ENCODE measurements around the gene PLEKHA5. TPM values are rescaled to one million over a fixed set of nuclear protein-coding genes. Genes with fewer than 3 reads are reported as not detected.

The PLEKHA5 gene
- total and polyA plus RNA-seq, 2 experiments from 2014 or later, result 82.8 to 112 TPM

DNA sequence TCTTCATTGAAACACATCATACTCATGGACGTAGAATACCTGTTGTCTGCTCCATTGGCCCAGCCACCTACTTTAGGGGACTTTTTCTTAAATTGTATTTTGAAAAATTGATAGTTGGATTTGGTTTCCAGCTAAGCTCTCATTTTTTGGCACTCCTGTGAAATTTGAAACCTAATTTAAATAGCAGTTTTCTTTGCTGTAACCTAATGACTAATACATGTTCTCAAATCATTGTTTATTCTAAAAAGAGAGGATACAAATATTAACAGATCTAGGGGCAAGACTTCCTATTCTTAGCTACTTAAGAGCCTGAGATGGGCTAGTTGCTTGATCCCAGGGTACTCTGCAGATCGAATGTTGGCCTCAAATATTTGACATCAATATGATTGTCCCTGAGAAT, 78.9 kb downstream of the PLEKHA5 start:
- Mint-ChIP-seq H3K27me3 (ENCODE audit: insufficient read depth, low read depth, poor library complexity) (no peaks in the 10 kb centered on the region), H3K9me3 (no peaks in the 10 kb centered on the region; the same call in 2 of the 3 replicates), H3K27ac (no peak overlapping the region), H3K4me1 (peaks cover 18% of the 10 kb centered on the region), H3K36me3 (ENCODE audit: low read depth) (peaks cover 38% of the 10 kb centered on the region), H3K4me3 (no peak overlapping the region)
- H3K4me3 ChIP-seq, result no peak overlapping the region
- no peak for ATAC-seq
- peaks cover 23% of the 10 kb centered on the region for H3K4me1 ChIP-seq (ENCODE audit: insufficient read depth)
- H3K27ac ChIP-seq (ENCODE audit: low read depth), result no peak overlapping the region
- H3K79me2 ChIP-seq (replicated peaks; ENCODE audit: insufficient read depth), result peaks cover 98% of the 10 kb centered on the region
- H3K9me2 ChIP-seq (ENCODE audit: insufficient read depth), result no peaks in the 10 kb centered on the region
- no peak for DNase-seq (ENCODE audit: low spot score)
- peaks cover 20% of the 10 kb centered on the region for H4K20me1 ChIP-seq (replicated peaks; ENCODE audit: insufficient read depth)
- H2AFZ ChIP-seq, result no peak overlapping the region
- no peak overlapping the region for H3K4me2 ChIP-seq
- no peaks in the 10 kb centered on the region for H3K27me3 ChIP-seq (ENCODE audit: insufficient read depth)
- no peaks in the 10 kb centered on the region; the same call in 1 of the 2 replicates for H3K36me3 ChIP-seq (ENCODE audit: insufficient read depth)
- no peak for TF ChIP-seq EZH2 (IDR thresholded peaks at IDR 0.05; ENCODE audit: low read depth, unreplicated experiment)
- no peaks in the 10 kb centered on the region for H3F3A ChIP-seq (replicated peaks; ENCODE audit: low read depth)

DNA sequence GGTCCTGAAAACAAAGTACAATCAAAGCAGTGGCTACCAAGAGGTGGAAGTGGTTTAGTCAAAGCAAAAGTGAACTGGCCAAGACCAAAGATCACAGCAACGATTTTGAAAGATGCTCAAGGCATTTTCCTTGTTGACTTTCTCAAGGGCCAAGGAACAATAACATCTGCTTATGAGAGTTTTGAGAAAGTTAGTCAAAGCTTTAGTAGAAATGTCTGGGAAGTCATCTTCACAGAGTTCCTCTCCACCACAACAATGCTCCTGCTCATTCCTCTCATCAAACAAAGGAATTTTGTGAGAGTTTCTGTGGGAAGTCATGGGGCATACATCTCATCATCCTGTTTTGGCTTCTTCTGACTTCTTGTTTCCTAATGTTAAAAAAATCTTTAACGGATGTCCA, 80.1 kb downstream of the PLEKHA5 start:
- H3K4me3 Mint-ChIP-seq, result no peak overlapping the region
- Histone ChIP-seq H3K36me3 (ENCODE audit: insufficient read depth) (no peaks in the 10 kb centered on the region; the same call in 1 of the 2 replicates), H3K4me2 (no peak overlapping the region), H3K79me2 (replicated peaks; ENCODE audit: insufficient read depth) (peaks cover 98% of the 10 kb centered on the region), H3K27ac (ENCODE audit: low read depth) (no peak overlapping the region), H4K20me1 (replicated peaks; ENCODE audit: insufficient read depth) (peaks cover 20% of the 10 kb centered on the region), H3F3A (replicated peaks; ENCODE audit: low read depth) (no peaks in the 10 kb centered on the region), H3K4me1 (ENCODE audit: insufficient read depth) (peaks cover 27% of the 10 kb centered on the region), H3K27me3 (ENCODE audit: insufficient read depth) (no peaks in the 10 kb centered on the region), H3K9me2 (ENCODE audit: insufficient read depth) (no peaks in the 10 kb centered on the region), H3K4me3 (no peak overlapping the region), H2AFZ (no peak overlapping the region)
- peaks cover 9% of the 10 kb centered on the region; the same call in 2 of the 3 replicates for H3K4me1 Mint-ChIP-seq
- ATAC-seq (no peak), DNase-seq (ENCODE audit: low spot score) (no peak)
- H3K36me3 Mint-ChIP-seq (ENCODE audit: low read depth), result peaks cover 38% of the 10 kb centered on the region
- no peak overlapping the region for H3K27ac Mint-ChIP-seq
- H3K9me3 Mint-ChIP-seq, result no peaks in the 10 kb centered on the region; the same call in 2 of the 3 replicates
- H3K27me3 Mint-ChIP-seq (ENCODE audit: insufficient read depth, low read depth, poor library complexity), result no peaks in the 10 kb centered on the region
- TF ChIP-seq, protein P1, sequence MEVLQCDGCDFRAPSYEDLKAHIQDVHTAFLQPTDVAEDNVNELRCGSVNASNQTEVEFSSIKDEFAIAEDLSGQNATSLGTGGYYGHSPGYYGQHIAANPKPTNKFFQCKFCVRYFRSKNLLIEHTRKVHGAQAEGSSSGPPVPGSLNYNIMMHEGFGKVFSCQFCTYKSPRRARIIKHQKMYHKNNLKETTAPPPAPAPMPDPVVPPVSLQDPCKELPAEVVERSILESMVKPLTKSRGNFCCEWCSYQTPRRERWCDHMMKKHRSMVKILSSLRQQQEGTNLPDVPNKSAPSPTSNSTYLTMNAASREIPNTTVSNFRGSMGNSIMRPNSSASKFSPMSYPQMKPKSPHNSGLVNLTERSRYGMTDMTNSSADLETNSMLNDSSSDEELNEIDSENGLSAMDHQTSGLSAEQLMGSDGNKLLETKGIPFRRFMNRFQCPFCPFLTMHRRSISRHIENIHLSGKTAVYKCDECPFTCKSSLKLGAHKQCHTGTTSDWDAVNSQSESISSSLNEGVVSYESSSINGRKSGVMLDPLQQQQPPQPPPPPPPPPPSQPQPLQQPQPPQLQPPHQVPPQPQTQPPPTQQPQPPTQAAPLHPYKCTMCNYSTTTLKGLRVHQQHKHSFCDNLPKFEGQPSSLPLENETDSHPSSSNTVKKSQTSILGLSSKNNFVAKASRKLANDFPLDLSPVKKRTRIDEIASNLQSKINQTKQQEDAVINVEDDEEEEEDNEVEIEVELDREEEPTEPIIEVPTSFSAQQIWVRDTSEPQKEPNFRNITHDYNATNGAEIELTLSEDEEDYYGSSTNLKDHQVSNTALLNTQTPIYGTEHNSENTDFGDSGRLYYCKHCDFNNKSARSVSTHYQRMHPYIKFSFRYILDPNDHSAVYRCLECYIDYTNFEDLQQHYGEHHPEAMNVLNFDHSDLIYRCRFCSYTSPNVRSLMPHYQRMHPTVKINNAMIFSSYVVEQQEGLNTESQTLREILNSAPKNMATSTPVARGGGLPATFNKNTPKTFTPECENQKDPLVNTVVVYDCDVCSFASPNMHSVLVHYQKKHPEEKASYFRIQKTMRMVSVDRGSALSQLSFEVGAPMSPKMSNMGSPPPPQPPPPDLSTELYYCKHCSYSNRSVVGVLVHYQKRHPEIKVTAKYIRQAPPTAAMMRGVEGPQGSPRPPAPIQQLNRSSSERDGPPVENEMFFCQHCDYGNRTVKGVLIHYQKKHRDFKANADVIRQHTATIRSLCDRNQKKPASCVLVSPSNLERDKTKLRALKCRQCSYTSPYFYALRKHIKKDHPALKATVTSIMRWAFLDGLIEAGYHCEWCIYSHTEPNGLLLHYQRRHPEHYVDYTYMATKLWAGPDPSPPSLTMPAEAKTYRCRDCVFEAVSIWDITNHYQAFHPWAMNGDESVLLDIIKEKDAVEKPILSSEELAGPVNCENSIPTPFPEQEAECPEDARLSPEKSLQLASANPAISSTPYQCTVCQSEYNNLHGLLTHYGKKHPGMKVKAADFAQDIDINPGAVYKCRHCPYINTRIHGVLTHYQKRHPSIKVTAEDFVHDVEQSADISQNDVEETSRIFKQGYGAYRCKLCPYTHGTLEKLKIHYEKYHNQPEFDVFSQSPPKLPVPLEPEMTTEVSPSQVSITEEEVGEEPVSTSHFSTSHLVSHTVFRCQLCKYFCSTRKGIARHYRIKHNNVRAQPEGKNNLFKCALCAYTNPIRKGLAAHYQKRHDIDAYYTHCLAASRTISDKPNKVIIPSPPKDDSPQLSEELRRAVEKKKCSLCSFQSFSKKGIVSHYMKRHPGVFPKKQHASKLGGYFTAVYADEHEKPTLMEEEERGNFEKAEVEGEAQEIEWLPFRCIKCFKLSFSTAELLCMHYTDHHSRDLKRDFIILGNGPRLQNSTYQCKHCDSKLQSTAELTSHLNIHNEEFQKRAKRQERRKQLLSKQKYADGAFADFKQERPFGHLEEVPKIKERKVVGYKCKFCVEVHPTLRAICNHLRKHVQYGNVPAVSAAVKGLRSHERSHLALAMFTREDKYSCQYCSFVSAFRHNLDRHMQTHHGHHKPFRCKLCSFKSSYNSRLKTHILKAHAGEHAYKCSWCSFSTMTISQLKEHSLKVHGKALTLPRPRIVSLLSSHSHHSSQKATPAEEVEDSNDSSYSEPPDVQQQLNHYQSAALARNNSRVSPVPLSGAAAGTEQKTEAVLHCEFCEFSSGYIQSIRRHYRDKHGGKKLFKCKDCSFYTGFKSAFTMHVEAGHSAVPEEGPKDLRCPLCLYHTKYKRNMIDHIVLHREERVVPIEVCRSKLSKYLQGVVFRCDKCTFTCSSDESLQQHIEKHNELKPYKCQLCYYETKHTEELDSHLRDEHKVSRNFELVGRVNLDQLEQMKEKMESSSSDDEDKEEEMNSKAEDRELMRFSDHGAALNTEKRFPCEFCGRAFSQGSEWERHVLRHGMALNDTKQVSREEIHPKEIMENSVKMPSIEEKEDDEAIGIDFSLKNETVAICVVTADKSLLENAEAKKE (CRISPR knock-in tag; IDR thresholded peaks at IDR 0.05), result no peak
- TF ChIP-seq ZNF331 (CRISPR knock-in tag; IDR thresholded peaks at IDR 0.05; ENCODE audit: low read depth) (no peak), STAT1 (IDR thresholded peaks at IDR 0.05; ENCODE audit: unreplicated experiment) (no peak), CREB1 (CRISPR knock-in tag; IDR thresholded peaks at IDR 0.05; ENCODE audit: low read depth) (no peak), POLR2AphosphoS5 (IDR thresholded peaks at IDR 0.05; ENCODE audit: low read depth) (no peak), NANOG (IDR thresholded peaks at IDR 0.05; ENCODE audit: borderline replicate concordance) (no peak), JUNB (IDR thresholded peaks at IDR 0.05; ENCODE audit: unreplicated experiment) (no peak), EZH2 (IDR thresholded peaks at IDR 0.05; ENCODE audit: low read depth, unreplicated experiment) (no peak)
- TF ChIP-seq, protein P2, sequence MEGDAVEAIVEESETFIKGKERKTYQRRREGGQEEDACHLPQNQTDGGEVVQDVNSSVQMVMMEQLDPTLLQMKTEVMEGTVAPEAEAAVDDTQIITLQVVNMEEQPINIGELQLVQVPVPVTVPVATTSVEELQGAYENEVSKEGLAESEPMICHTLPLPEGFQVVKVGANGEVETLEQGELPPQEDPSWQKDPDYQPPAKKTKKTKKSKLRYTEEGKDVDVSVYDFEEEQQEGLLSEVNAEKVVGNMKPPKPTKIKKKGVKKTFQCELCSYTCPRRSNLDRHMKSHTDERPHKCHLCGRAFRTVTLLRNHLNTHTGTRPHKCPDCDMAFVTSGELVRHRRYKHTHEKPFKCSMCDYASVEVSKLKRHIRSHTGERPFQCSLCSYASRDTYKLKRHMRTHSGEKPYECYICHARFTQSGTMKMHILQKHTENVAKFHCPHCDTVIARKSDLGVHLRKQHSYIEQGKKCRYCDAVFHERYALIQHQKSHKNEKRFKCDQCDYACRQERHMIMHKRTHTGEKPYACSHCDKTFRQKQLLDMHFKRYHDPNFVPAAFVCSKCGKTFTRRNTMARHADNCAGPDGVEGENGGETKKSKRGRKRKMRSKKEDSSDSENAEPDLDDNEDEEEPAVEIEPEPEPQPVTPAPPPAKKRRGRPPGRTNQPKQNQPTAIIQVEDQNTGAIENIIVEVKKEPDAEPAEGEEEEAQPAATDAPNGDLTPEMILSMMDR (conservative IDR thresholded peaks at IDR 0.05; ENCODE audit: low read depth in 2 of 2), result no peak
- TF ChIP-seq, protein P3, sequence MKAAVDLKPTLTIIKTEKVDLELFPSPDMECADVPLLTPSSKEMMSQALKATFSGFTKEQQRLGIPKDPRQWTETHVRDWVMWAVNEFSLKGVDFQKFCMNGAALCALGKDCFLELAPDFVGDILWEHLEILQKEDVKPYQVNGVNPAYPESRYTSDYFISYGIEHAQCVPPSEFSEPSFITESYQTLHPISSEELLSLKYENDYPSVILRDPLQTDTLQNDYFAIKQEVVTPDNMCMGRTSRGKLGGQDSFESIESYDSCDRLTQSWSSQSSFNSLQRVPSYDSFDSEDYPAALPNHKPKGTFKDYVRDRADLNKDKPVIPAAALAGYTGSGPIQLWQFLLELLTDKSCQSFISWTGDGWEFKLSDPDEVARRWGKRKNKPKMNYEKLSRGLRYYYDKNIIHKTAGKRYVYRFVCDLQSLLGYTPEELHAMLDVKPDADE (IDR thresholded peaks at IDR 0.05), result no peak

All from GM23338 (cell line).